ENCODE results near the gene RDX. TPM values are rescaled to one million over a fixed set of nuclear protein-coding genes. Genes with fewer than 3 reads are reported as not detected.
"Not testable (repeated sequence)": the region's sequence is repeated elsewhere in the genome, so short reads cannot be mapped to it uniquely, and the experiment has no call there.

The RDX gene
- total RNA-seq, 1 donor from 2014 or later: 125 TPM

DNA sequence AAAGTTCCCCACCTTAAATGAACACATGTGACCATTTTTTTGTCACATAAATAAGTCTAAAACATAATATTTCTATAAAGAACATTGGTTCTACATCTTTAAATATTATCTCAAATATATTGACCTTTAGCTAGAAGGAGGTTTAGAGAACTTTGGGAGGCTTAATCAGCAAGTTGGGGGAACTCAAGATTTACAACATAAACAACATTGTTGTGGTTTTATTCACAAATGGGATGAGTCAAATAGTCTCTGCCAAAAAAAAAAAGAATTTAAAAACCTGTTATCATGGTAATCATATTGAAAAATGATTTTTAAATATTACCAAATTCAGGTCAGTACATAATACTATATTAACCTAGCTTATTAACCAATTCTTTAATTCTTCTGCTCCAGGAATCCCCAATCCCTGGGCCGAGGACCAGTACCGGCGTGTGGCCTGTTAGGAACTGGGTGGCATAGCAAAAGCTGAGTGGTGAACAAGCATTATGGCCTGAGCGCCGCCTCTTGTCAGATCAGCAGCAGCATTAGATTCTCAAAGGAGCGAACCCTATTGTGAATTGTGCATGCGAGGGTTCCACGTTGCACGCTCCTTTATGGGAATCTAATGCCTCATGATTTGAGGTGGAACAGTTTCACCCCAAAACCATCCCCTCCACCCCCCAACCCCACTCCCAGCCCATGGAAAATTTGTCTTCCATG is 98.2 kb downstream of the RDX start:
- intact Hi-C loops (cut with micrococcal nuclease): no loop called here
- Histone ChIP-seq H3K27me3 (ENCODE audit: low read depth) (no peaks in the 10 kb centered on the region), H3K9me3 (replicated peaks) (no peaks in the 10 kb centered on the region), H3K4me1 (no peaks in the 10 kb centered on the region), H3K36me3 (no peaks in the 10 kb centered on the region), H3K4me3 (no peak overlapping the region), H3K27ac (replicated peaks) (no peak overlapping the region)
- no peak for TF ChIP-seq CTCF (IDR thresholded peaks at IDR 0.05; ENCODE audit: borderline replicate concordance)
- no peak for DNase-seq

DNA sequence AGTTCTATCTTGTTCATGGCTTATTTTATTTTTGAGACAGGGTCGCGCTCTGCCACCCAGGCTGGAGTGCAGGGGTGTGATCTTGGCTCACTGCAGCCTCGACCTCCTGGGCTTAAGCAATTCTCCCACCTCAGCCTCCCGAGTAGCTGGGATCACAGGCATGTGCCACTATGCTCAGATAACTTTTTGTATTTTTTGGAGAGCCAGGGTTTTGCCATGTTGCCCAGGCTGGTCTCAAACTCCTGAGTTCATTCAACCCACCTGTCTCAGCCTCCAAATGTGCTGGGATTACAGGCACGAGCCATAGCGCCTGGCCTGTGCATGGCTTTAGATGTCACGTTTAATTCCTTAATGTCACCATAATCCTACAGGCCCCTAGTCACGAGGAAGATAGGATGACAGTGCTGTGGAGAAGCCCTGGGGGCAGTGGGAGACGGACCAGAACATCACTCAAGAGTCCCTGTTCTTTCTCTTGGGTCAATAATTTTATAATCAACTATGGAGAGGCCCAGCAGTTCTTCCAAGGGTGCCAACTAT is 99.5 kb downstream of the RDX start:
- no peak for TF ChIP-seq CTCF (IDR thresholded peaks at IDR 0.05; ENCODE audit: borderline replicate concordance)
- intact Hi-C loops (cut with micrococcal nuclease): no loop called here
- H3K36me3 ChIP-seq: no peaks in the 10 kb centered on the region
- H3K4me3 ChIP-seq: no peak overlapping the region
- H3K4me1 ChIP-seq: no peaks in the 10 kb centered on the region
- no peak for DNase-seq
- H3K27ac ChIP-seq (replicated peaks): no peak overlapping the region
- H3K9me3 ChIP-seq (replicated peaks): no peaks in the 10 kb centered on the region
- no peaks in the 10 kb centered on the region for H3K27me3 ChIP-seq (ENCODE audit: low read depth)

DNA sequence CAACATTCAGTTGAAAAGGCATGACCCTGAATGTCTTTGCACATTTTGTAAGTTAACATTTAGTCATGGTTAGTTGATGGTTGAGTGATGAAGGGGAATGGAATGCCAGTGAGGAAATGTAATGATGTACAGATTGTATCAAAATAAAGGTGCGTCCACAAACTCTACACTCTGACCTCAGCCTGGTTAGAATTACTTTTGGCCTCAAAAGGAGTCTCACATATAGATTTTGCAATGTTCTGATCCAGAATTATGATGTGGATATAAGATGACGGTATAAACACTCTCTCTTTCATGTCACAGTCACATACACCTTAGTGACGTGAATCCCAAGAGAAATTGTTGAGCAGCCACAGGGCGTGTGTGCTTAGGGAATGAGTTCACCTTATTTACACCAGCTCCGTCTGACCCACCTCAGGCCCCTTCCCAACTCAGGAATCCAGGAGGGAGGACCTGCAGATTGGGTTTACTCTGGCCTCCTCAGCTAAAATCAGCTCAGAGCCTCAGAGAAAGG is 100.1 kb downstream of the RDX start:
- Histone ChIP-seq H3K27ac (replicated peaks) (no peak overlapping the region), H3K36me3 (no peaks in the 10 kb centered on the region), H3K4me3 (no peak overlapping the region), H3K27me3 (ENCODE audit: low read depth) (no peaks in the 10 kb centered on the region), H3K9me3 (replicated peaks) (no peaks in the 10 kb centered on the region), H3K4me1 (no peaks in the 10 kb centered on the region)
- DNase-seq: no peak
- no peak for TF ChIP-seq CTCF (IDR thresholded peaks at IDR 0.05; ENCODE audit: borderline replicate concordance)
- intact Hi-C loops (cut with micrococcal nuclease): no loop called here

- intact Hi-C loops (cut with micrococcal nuclease); H3K27ac ChIP-seq (replicated peaks); H3K4me3 ChIP-seq; H3K27me3 ChIP-seq (ENCODE audit: low read depth); DNase-seq; H3K36me3 ChIP-seq; H3K4me1 ChIP-seq; H3K9me3 ChIP-seq (replicated peaks): not testable (repeated sequence)
Measured at GRCh38 chr11:110194211-110194766, 102.1 kb downstream of the RDX start.

DNA sequence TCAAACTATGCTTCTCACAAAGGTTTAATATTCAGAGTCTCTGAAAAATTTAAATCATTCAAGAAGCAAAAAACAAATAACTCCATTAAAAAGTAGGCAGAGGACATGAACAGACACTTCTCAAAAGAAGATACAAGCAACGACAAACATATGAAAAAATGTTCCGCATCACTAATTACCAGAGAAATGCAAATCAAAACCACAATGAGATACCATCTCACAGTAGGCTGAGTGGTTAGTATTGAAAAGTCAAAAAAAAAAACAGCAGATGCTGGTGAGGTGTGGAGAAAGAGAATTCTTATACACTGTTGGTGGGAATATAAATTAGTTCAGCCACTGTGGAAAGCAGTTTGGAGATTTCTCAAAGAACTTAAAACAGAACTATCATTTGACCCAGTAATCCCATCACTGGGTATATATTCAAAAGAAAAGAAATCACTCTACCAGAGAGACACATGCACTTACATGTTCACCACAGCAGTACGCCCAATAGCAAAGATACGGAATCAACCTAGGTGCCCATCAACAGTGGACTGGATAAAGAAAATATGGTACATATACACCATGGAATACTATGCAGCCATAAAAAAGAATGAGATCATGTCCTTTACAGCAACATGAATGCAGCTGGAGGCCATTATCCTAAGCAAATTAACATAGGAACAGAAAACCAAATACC is 103.7 kb downstream of the RDX start:
- H3K4me1 ChIP-seq; H3K9me3 ChIP-seq (replicated peaks); intact Hi-C loops (cut with micrococcal nuclease); H3K36me3 ChIP-seq; H3K4me3 ChIP-seq; DNase-seq; H3K27ac ChIP-seq (replicated peaks); H3K27me3 ChIP-seq (ENCODE audit: low read depth): not testable (repeated sequence)

DNA sequence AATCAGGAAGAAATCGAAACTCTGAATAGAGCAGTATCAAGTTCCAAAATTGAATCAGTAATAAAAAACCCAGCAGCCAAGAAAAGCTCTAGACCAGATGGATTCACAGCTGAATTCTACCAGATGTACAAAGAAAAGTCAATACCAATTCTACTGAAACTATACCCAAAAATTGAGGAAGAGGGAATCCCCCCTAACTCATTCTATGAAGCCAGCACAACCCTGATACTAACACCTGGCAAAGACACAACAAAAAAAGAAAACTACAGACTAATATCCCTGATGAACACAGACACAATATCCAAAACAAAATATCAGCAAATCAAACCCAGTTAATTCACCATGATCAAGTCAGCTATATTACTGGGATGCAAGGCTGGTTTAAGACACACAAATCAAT is 105.5 kb downstream of the RDX start:
- TF ChIP-seq CTCF (IDR thresholded peaks at IDR 0.05; ENCODE audit: borderline replicate concordance): no peak
- Histone ChIP-seq H3K27me3 (ENCODE audit: low read depth) (no peaks in the 10 kb centered on the region), H3K36me3 (no peaks in the 10 kb centered on the region), H3K27ac (replicated peaks) (no peak overlapping the region), H3K4me1 (no peaks in the 10 kb centered on the region), H3K9me3 (replicated peaks) (no peaks in the 10 kb centered on the region), H3K4me3 (no peak overlapping the region)
- intact Hi-C loops (cut with micrococcal nuclease): no loop called here
- no peak for DNase-seq
